Measurements from ENCODE around the gene NUBPL.
"Not testable (repeated sequence)": the region's sequence is repeated elsewhere in the genome, so short reads cannot be mapped to it uniquely, and the experiment has no call there.

Gene NUBPL

DNA sequence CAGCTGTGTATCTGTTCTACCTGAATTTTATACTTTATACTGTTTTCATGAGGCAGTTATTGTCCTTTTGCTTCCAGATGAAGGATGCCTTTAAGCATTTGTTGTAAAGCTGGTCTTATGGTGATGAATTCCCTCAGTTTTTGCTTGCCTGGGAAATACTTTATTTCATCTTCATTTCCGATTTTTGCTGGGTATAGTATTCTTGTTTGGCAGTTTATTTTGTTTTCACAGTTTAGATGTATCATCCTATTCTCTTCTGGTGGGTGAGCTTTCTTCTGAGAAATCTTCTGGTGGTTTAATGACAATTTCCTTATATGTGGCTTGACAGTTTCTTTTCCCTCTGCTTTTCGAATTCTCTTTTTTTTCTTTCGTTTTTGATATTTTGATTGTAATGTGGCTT, 188.1 kb downstream of the NUBPL start:
- DNase-seq, result no peak

DNA sequence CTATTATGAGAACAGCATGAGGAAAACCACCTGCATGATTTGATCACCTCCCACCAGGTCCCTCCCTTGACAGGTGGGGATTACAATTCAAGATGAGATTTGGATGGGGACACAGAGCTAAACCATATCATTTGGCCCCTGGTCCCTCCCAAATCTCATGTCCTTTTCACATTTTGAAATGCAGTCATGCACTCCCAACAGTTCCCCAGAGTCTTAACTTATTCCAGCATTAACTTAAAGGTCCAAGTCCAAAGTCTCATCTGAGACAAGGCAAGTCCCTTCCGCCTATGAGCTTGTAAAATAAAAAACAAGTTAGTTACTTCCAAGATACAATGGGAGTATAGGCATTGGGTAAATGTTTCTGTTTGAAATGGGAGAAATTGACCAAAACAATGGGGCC, 189.8 kb downstream of the NUBPL start:
- DNase-seq, result not testable (repeated sequence)

DNA sequence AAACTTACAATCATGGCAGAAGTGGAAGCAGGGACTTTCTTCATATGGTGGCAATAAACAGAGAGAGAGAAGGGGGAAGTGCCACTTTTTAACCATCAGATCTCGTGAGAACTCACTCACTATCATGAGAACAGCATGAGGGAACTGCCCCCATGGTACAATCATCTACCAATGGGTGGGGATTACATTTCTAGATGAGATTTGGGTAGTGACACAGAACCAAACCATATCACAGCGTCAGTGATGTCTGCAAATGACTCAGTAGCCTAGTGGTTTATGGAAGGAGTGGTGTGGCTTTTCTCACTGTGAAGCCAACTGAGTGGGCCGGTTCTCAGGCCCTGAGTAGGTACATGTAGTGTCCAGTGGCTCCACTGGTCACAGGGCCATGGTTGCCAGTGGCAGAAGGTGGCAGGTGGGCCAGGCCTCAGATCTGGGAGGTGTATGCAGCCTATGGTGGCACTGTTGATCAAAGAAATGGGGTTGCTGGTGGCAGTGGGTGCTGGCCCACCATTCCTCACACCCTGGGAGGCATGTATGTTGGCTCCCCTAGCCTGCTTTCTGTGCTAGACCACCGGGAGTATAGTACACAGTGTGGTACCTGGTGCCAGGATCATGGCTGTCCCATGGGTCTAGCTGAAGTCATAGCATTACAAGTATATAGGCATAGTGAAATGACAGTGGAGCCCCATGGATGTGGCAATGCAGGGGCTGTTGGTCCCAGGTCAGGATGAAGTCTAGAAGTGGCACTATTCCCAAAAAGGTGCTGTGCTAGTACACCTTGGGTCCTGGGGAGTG, 191.9 kb downstream of the NUBPL start:
- DNase-seq, result no peak

DNA sequence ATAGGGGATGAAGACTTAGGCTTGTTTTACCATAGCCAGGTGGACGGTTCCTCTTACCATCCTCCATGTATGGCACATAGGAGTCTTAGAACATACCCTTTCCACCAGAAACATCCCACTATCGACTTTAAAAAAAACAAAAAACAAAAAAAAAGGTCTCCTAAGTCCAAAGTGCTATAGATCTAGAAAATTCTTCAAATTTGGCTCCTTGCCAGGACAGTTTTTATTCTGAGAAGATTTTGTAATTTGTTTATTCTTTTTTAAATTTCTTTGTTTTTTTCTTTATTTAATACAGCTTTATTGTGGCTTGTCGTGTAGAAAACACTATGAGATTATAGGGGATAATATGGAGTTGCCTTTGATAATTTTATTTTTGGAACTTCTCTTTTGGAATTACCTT, 197.7 kb downstream of the NUBPL start:
- no peak for DNase-seq

DNA sequence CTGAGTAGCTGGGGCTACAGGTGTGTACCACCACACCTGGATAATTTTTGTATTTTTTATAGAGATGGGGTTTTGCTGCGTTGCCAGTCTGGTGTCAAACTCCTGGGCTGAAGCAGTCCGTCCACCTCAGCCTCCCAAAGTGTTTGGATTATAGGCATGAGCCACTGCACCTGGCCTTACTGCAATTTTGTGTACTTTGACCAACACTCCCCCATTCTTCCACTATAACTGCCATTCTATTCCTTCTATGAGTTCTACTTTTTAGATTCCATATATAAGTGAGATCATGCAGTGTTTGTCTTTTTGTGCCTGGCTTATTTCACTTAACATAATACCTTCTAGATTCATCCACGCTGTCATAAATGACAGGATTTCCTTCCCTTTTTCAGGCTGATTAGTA, 199.1 kb downstream of the NUBPL start:
- DNase-seq, result no peak

DNA sequence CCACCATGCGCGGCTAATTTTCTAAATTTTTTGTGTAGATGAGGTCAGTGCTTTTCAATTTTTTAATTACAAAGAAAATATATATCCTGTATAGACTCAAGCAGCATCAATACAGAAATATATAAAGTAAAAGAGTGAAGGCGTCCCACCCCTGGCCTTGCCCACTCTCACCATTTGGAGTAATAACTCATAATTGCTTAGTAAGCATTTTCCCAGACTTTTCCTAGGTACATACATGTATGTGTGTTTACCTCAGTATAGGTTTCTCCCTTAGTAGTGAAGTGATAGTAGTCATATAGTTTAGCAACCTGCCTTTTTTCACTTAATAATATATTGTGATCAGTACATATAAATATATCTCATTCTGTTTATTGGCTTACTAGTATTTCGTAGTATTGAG, 200.1 kb downstream of the NUBPL start:
- DNase-seq, result no peak

DNA sequence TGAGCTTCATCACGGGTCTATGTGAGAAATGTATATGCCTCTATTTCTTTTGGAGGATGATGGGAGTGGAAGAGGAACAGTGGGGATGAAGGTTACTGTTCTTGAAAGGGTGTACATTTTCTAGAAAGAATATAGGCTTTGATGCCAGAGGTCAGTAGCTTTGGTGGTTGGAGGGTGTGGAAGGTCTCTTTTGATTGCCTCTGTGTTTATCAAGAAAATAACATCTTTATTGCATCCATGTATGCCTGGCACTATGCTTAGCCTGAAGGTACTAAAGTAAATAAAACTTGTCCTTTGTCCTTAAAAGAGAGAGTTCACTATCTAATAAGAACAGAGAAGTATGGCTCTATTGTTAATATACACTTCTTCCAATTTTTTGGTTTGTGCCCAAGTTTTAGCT, 201.8 kb downstream of the NUBPL start:
- no peak for DNase-seq

DNA sequence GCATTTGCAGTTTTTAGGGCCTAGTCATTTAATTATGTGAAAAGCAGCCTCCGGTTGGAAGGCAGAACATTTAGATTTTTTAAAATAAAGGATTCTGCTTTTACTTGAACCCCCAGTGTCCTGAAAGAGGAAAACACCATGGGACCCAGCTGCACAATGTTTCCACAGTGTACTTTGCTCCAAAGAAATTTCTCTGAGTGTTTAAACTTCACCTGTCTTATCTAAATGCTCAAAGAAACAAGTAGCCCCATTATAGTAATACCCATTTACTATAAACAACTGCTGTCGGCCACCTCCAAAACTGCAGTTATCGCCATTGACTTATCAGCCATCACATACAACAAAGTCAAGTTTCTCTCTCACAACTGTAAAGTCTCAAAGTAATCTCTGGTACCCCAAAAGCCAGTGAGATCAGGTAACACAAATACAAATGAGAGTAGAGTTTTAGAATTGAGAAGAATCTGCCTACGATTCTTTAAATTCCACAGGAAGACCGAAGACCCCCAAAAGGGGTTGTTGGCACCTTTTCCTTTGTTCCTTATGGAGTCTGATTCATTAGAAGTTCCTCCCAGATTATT, 205.2 kb downstream of the NUBPL start:
- no peak for DNase-seq

DNA sequence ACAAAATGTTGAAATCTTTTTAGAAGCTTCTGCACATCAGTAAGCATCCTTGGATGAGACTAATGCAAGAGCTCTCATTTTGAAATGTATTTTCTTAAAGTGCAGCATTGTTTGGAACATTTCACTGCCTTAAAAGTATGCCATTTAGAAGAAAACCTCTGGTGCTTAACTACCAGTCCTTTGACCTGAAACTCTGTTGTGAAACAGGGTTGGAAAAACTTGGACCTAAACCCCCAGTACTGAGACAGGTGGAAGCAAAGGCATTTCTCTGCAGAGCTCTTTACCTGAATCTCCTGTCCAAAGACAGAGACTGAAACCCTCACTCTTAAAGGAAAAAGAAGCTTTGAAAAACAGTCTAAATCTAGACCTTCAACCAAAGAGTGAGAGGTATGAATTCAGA, 207.2 kb downstream of the NUBPL start:
- DNase-seq, result no peak

DNA sequence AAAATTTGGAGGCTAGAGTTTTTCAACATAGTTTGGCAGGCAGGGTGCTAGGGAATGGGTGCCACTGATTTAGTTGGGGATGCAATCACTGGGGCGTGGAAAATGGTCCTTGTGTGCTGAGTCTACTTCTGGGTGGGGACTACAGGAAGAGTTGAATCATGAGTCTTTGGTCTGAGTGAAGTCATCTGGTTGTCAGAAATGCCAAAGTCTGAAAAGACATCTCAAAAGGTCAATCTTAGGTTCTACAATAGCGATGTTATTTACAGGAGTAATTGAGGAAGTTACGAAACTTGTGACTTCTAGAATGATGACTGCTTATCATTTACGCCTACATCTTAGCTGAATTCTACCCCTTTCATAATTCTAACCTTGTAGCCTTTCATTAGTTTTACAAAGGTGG, 209.1 kb downstream of the NUBPL start:
- DNase-seq, result no peak

DNA sequence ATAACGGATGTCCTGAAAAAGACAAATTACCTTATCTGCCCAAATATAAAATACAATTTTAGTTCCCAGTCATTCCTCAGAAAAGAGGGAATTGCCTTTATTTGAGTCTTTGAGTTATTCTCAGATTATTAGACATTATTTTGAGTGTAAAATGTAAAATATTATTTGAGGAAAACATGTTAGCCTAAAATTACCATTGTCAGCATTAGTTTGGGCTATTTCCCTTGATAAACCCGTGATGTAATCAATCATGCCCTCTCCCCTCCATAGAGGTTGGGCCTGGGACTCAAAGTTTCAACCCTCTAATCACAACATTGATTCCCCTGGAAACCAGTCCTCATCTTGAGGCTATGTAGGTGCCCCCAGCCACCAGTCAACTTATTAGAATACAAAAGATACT, 213.4 kb downstream of the NUBPL start:
- DNase-seq, result no peak

DNA sequence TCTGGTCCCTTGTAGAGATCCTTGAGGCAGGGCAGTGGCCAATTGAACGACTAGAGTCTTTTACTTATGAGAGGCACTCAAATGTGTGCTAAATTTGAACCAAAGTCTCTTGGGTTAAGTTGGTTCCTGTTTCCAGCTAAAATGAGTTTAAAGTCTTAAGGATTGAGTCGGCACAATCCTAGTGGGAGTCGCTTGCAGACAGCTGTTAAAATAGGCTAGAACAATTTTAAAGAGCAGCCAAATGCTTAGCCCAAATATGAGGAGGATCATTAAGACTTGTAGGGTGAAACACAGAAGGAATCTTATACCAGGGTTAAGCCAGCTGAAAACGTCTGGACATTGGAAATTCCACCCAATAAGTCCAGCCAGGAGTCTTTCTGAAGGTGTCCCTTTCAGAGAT, 216.1 kb downstream of the NUBPL start:
- no peak for DNase-seq

DNA sequence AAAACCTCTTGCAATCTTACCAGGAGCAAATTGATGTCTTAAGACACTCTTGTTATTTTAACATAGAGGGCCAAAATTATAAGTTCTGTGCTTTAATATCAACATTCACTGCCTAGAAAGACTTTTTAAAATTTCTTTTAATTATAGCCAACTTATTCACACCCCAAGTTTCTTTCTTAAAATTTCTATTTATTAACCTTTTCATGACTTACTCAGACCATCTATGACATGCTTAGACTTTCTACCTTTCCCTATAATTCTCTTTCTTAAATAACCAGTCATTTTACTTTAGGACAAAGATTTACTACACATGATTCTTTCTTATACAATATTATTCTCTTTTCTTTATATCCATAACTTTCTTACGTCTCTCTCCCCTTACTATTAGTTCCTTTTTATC, 220.4 kb downstream of the NUBPL start:
- no peak for DNase-seq

DNA sequence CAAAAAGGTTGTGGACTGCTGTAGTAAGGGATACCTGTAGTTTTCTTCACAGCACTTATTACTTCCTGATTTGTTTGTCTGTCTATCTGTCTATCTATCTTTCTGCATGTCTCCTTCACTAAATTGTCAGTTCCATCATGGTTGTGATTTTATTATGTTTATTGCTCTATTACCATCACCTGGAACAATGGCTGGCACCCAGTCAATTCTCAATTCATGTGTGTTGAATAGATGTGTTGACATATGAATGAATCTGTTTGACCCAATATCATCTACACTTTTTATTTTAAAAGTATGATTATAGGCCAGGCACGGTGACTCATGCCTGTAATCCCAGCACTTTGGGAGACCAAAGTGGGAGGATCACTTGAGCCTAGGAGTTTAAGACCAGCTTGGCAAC, 224.4 kb downstream of the NUBPL start:
- no peak for DNase-seq

DNA sequence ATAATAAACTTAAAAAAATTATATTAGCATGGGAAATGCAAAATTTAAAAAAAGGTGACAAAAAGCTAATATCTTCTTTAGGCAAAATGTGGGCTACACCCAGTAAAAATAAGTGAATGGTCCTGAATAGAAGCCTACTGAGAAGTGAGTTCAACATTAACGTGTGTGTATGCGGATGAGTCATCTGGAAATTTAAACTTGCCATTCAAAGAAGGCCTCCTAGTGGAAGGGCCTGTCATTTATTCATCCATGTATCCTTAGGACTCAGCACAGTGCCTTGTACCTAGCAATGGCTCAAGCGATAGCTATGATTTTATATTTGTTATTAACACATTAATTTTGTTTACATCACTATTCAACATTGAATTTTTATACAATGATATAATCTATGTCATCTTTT, 226.2 kb downstream of the NUBPL start:
- no peak for DNase-seq

DNA sequence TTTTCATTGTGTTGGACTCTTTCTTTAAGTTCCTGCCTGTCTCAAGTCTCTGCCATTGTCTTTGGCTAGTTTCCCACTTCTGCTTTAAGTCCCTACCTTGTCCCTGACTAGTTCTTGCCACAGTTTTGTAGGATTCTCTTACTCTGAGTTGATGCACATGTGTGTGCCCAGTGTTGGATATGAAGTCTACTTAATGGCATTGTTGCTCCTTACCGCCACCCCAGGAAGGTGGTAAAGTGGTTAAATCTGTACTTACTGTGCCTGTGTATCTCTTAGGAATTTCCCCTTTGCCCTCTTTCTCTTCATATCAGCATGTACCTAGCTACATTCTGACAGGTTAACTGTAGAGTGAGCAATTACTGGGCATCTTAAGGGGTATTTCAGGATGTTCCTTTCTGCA, 227.1 kb downstream of the NUBPL start:
- no peak for DNase-seq

DNA sequence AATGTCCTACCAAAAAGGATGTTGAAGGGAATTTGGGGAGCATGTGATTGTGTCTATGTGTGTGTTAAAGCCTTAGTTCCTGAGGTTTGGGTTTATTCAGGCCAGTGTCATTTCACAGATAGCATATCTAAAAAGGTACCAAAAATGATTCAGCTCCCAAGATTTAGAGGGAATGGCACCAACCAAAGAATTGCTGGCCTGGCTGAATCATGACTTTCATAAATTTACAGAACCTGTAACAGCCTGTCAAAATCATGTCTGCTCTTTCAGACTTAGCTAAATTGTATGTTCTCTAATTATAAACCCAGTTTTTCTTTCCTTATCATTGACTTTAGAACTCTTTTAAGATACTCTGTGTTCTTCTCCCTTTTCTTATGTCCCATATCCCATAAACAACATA, 231.5 kb downstream of the NUBPL start:
- no peak for DNase-seq

DNA sequence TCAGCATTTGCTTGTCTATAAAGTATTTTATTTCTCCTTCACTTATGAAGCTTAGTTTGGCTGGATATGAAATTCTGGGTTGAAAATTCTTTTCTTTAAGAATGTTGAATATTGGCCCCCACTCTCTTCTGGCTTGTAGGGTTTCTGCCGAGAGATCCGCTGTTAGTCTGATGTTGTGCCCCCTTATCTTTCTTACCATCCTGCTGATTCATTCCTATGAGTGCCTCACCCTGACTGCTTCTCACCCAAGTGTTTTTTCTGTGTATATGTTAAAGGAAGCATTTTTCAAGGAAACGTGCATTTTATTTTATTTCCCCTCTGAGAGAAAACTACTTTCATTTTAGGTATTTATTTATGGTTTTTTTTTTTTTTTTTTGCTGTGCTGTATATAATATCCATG, 236.7 kb downstream of the NUBPL start:
- DNase-seq, result not testable (repeated sequence)

DNA sequence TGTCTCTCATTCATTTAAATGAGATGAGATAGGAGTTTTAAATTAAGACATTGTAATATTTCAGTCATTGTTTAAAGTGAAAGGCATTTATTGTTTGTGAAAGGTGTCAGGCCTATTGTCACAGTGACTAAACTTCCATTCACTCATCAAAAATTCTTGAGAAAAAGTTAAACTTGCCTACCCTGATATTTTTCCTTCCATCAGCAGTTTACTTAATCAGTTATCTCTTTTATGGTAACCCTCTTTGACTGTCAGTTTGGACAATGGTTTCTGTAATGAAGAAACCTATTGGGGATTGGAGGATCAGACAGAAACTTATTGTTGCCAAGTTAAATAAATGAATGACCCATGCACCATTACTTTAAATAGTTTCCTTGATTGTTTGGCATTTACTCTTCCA, 241.6 kb downstream of the NUBPL start:
- DNase-seq, result no peak

DNA sequence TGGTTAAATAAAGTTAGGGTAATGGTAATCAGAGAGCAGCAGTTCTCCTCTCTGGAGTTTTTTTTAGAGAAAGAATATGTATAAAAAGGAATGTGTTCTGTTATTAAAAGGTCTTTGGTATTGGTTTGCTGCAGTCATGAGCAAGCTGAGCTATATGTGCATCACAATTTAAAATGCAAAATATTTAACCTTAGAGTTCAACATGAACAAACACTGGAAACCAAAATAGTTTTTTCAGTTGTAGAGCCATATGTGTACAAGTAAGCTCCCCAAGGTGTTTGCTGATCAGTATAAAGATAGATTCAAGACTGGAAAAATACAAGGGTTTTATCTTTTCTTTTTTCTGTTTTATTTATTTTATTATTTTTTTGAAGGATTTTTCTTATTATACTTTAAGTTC, 245.0 kb downstream of the NUBPL start:
- no peak for DNase-seq

DNA sequence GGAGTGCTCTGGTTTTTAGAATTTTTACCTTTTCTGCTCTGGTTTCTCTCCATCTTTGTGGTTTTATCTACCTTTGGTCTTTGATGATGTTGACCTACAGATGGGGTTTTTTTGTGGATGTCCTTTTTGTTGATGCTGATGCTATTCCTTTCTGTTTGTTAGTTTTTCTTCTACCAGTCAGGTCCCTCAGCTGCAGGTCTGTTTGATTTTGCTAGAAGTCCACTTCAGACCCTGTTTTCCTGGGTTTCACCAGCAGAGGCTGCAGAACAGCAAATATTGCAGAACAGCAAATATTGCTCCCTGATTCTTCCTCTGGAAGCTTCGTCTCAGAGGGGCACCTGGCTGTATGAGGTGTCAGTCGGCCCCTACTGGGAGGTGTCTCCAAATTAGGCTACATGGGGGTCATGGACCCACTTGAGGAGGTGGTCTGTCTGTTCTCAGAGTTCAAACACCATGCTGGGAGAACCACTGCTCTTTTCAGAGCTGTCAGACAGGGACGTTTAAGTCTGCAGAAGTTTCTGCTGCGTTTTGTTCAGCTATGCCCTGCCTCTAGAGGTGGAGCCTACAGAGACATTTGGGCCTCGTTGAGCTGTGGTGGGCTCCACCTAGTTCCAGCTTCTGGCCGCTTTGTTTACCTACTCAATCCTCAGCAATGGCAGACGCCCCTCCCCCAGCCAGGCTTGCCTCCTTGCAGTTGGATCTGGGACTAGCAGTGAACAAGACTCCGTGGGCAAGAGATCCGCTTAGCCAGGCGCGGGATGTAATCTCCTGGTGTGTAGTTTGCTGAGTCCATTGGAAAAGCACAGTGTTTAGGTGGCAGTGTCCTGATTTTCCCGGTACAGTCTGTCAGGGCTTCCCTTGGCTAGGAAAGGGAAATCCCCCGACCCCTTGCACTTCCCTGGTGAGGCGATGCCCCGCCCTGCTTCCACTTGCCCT, 250.8 kb downstream of the NUBPL start:
- DNase-seq, result not testable (repeated sequence)

DNA sequence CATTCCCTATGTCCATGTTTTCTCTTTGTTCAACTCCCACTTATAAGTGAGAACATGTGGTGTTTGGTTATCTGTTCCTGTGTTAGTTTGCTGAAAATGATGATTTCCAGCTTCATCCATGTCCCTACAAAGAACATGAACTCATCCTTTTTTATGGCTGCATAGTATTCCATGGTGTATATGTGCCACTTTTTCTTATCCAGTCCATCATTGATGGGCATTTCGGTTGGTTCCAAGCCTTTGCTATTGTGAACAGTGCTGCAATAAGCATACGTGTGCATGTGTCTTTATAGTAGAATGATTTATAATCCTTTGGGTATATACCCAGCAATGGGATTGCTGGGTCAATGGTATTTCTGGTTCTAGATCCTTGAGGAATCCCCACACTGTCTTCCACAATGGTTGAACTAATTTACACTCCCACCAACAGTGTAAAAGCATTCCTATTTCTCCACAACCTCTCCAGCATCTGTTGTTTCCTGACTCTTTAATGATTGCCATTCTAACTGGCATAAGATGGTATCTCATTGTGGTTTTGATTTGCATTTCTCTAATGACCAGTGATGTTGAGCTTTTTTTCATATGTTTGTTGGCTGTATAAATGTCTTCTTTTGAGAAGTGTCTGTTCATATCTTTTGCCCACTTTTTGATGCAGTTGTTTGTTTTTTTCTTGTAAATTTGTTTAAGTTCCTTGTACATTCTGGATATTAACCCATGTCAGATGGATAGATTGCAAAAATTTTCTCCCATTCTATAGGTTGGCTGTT, 252.7 kb downstream of the NUBPL start:
- DNase-seq, result not testable (repeated sequence)

DNA sequence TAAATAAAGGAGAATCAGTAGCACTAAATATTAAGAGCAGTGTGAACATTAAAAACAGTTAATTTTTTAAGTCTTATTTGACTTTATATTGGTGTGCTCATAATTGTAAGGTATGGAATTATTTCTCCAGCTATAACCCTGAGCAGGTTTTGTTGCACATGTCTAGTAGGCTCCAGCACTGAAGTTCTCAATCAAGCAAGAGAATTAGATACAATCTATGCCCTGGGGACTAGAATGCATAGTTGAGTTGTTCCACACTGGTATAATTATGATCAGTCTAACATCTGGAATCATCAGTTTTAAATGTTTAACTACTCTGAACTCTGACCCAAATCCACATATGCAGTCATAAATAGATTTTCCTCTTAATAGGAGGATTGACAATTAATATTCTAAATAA, 258.1 kb downstream of the NUBPL start:
- DNase-seq, result no peak

All from right hindlimb (tissue), 1 donor.